ENCODE data around the gene PPFIA3.

- no peak for TF ChIP-seq EZH2 (IDR thresholded peaks at IDR 0.05; ENCODE audit: low read length, missing control alignments)
- no peak for TF ChIP-seq CTCF (conservative IDR thresholded peaks at IDR 0.05 in 1 of 2, IDR thresholded peaks at IDR 0.05 in 1 of 2; ENCODE audit: low read depth in 1 of 2, low read length in 2 of 2)
Measured at GRCh38 chr19:49160450-49161189, 41.3 kb downstream of the PPFIA3 start.

All from fibroblast of lung (primary cell).